HepG2 (cell line): Measurements from ENCODE around the gene ANAPC1. TPM values are rescaled to one million over a fixed set of nuclear protein-coding genes. Genes with fewer than 3 reads are reported as not detected.

ENCODE experiments used
- ATAC-seq: fragments of 200-7000 bp; cut with Tn5 transposase; 3 replicates; pipeline ENCODE4 v1.9.1; 2020; ENCODE audit warnings: mild to moderate bottlenecking, moderate library complexity
- BruUV-seq: library from RNA; stranded (reverse); fragments of 400-500 nt; replicated peaks from 2 replicates; lab custom pipeline; 2021; lab: Mats Ljungman, UMichigan
- CTCF ChIA-PET: fragments of 300-600 bp; formaldehyde crosslinking; extraction: SDS; loops from one replicate; lab custom pipeline; 2021; ENCODE audit warnings: low total read pairs, inconsistent platforms, low intra/inter-chr PET ratio; lab: Yijun Ruan, JAX
- POLR2A ChIA-PET: fragments of 350-600 bp; sonication (Branson Sonifier 250); formaldehyde crosslinking; loops from one replicate; lab custom pipeline; 2020; ENCODE audit warnings: antibody characterized with exemption, inconsistent platforms; lab: Yijun Ruan, JAX
- DNase-seq: peaks from one replicate; pipeline ENCODE4 v3.0.0-alpha.2; 2015; ENCODE audit warnings: low spot score
- FAIRE-seq: peaks from 3 replicates; lab custom pipeline; 2011; peaks lifted over from hg19 to GRCh38; lab: Jason Lieb, UNC
- H2AFZ ChIP-seq: one replicate; pipeline ENCODE4 v1.6.1; 2011; ENCODE audit warnings: low read length, inconsistent platforms
- H3K27ac ChIP-seq: fragments of 300-600 bp; 3 replicates; pipeline ENCODE4 v1.8.0; 2011; ENCODE audit warnings: mixed run types, mild to moderate bottlenecking, mixed read lengths, low read length, inconsistent platforms; ENCODE audit not compliant: insufficient read depth; ENCODE audit errors: extremely low read length
- H3K27me3 ChIP-seq, 2 experiments: fragments of 200-600 bp in 1 of 2; 2 replicates in 1 of 2; 3 replicates in 1 of 2; pipeline versions ENCODE4 v1.6.0 to v1.8.0; 2011; ENCODE audit warnings: low read length in 2 of 2, mild to moderate bottlenecking in 2 of 2, moderate library complexity in 2 of 2, inconsistent platforms in 1 of 2; ENCODE audit not compliant: insufficient read depth in 2 of 2, control insufficient read depth in 1 of 2
- H3K36me3 ChIP-seq, 2 experiments: fragments of 200-600 bp in 1 of 2; replicated peaks in 1 of 2; 2 replicates in 1 of 2; 3 replicates in 1 of 2; pipeline versions ENCODE4 v1.5.1 to v1.8.0; 2011; ENCODE audit warnings: low read length in 2 of 2, inconsistent platforms in 1 of 2; ENCODE audit not compliant: insufficient read depth in 2 of 2, control insufficient read depth in 1 of 2
- H3K4me1 ChIP-seq: 2 replicates; pipeline ENCODE4 v1.5.1; 2012; ENCODE audit warnings: low read length, inconsistent platforms; ENCODE audit not compliant: insufficient read depth
- H3K4me2 ChIP-seq: 2 replicates; pipeline ENCODE4 v1.6.0; 2011; ENCODE audit warnings: low read depth, low read length, inconsistent platforms
- H3K4me3 ChIP-seq, 3 experiments: fragments of 200-600 bp in 1 of 3; sonication (generic), shearing (Covaris generic) in 1 of 3; replicated peaks in 1 of 3; 2 replicates each; pipeline ENCODE4 v1.5.1; 2011 to 2016; ENCODE audit warnings: low read length in 3 of 3, inconsistent platforms in 2 of 3, low read depth in 2 of 3, mild to moderate bottlenecking in 2 of 3, control low read depth in 1 of 3, mixed read lengths in 1 of 3; ENCODE audit not compliant: insufficient read depth in 1 of 3
- H3K79me2 ChIP-seq: one replicate; pipeline ENCODE4 v1.6.1; 2011; ENCODE audit warnings: low read length, inconsistent platforms; ENCODE audit not compliant: insufficient read depth
- H3K9ac ChIP-seq: 2 replicates; pipeline ENCODE4 v1.6.0; 2011; ENCODE audit warnings: mild to moderate bottlenecking, low read depth, low read length, inconsistent platforms; ENCODE audit not compliant: insufficient read depth
- H3K9me3 ChIP-seq: 2 replicates; pipeline ENCODE4 v1.5.1; 2012; ENCODE audit warnings: mild to moderate bottlenecking, low read length
- H4K20me1 ChIP-seq: 2 replicates; pipeline ENCODE4 v1.6.0; 2011; ENCODE audit warnings: inconsistent platforms, mild to moderate bottlenecking, low read length, moderate library complexity; ENCODE audit not compliant: insufficient read depth
- EP300 ChIP-seq, 3 experiments: sonication (generic) in 1 of 3; formaldehyde crosslinking in 1 of 3; IDR thresholded peaks; 2 replicates each; pipeline versions ENCODE4 v1.5.1 to v1.6.1; 2011 to 2020; ENCODE audit warnings: low read depth in 2 of 3, low read length in 2 of 3, borderline replicate concordance in 1 of 3, improper control_type of control experiment in 1 of 3, mild to moderate bottlenecking in 1 of 3, missing genetic modification reagents in 1 of 3, moderate library complexity in 1 of 3
- FOXA3 ChIP-seq: IDR thresholded peaks from 2 replicates; pipeline ENCODE4 v1.6.1; 2016; ENCODE audit warnings: missing genetic modification reagents, missing compliant biosample characterization
- MLLT10 ChIP-seq: sonication (generic); formaldehyde crosslinking; IDR thresholded peaks from 2 replicates; pipeline ENCODE4 v1.4.0; 2020; ENCODE audit warnings: missing genetic modification reagents
- ZBTB37 ChIP-seq: sonication (generic); formaldehyde crosslinking; IDR thresholded peaks from 2 replicates; pipeline ENCODE4 v1.4.0; 2020; ENCODE audit warnings: mild to moderate bottlenecking, missing genetic modification reagents
- ZNF597 ChIP-seq: sonication (generic); formaldehyde crosslinking; IDR thresholded peaks from 2 replicates; pipeline ENCODE4 v1.5.0; 2020; ENCODE audit warnings: missing genetic modification reagents
- WGBS: methylation state at CpG from one replicate; pipeline ENCODE4 v1.1.6; 2017; ENCODE audit warnings: low lambda C conversion rate; 5-methylcytosine and 5-hydroxymethylcytosine counted together
- in situ Hi-C: cut with HindIII; loops from 2 replicates; pipeline ENCODE4 v1.10.0; 2017; ENCODE audit warnings: low pct_unique_long_range_greater_than_20kb; ENCODE audit not compliant: extremely low pct_ligation_motif_present
- intact Hi-C: fragments of 100-400 bp; cut with micrococcal nuclease; formaldehyde crosslinking; loops from one replicate; pipeline ENCODE4 v1.10.0; 2022; ENCODE audit not compliant: unreplicated experiment
- polyA plus RNA-seq, 8 experiments: library from polyadenylated mRNA; depleted of rRNA in 3 of 8; stranded (reverse) in 7 of 8; unstranded in 1 of 8; fragments of >200 nt; fragmentation: Illumina TruSeq in 4 of 8; extraction: Trizol in 4 of 8; gene quantifications; 2 replicates each; pipeline versions ENCODE4 v1.2.1 to v1.2.3, GENCODE V29; 2011 to 2016; ENCODE audit warnings: low read depth in 4 of 8, missing spikeins in 1 of 8, mixed read lengths in 1 of 8; ENCODE audit not compliant: insufficient read depth in 1 of 8
- total RNA-seq, 5 experiments: library from RNA; depleted of rRNA; stranded (reverse); fragments of >200 nt; fragmentation: Illumina TruSeq; extraction: Trizol; gene quantifications; 2 replicates each; pipeline ENCODE4 v1.2.3, GENCODE V29; 2016; ENCODE audit warnings: low read depth in 1 of 5
- TF ChIP-seq, protein P1 (sequence below): sonication (generic); formaldehyde crosslinking; IDR thresholded peaks from 2 replicates; pipeline ENCODE4 v1.4.0; 2020; ENCODE audit warnings: missing genetic modification reagents, mild to moderate bottlenecking, borderline replicate concordance
- TF ChIP-seq, protein P2 (sequence below): IDR thresholded peaks from 2 replicates; pipeline ENCODE4 v1.6.1; 2016; ENCODE audit warnings: mild to moderate bottlenecking, missing biosample characterization, missing genetic modification reagents
- TF ChIP-seq, protein P3 (sequence below): sonication (generic); formaldehyde crosslinking; IDR thresholded peaks from 2 replicates; pipeline ENCODE4 v1.4.0; 2020; ENCODE audit warnings: missing genetic modification reagents
- TF ChIP-seq, protein P4 (sequence below): sonication (generic); formaldehyde crosslinking; IDR thresholded peaks from 2 replicates; pipeline ENCODE4 v1.4.0; 2020; ENCODE audit warnings: low read depth, missing genetic modification reagents

ANAPC1 gene
- total and polyA plus RNA-seq, 2 of the 13 experiments (the other 11 are each of a cell fraction or from before 2014, with no cell fraction given), result 50.0 to 89.7 TPM

DNA sequence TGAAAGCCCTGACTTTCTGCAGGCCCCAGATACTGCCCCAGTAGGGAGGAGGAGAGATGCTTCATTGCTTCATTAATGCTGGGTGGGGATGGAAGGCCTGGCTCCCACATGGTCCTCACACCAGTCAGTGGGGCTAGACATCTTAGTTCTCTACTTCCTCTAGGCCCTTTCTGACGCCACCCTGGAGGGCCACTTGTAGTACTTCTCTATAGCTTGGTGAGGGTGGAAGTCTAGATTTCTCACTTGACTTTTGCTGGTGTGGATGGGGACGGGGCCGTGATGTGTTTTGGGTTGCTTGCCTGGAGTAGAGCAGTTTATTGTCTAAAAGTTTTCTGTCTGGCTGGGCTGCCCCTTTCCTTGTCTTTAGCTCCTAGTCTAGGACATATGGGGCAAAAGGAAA is 33.1 kb upstream of the ANAPC1 start (continued):
- TF ChIP-seq, protein P1, sequence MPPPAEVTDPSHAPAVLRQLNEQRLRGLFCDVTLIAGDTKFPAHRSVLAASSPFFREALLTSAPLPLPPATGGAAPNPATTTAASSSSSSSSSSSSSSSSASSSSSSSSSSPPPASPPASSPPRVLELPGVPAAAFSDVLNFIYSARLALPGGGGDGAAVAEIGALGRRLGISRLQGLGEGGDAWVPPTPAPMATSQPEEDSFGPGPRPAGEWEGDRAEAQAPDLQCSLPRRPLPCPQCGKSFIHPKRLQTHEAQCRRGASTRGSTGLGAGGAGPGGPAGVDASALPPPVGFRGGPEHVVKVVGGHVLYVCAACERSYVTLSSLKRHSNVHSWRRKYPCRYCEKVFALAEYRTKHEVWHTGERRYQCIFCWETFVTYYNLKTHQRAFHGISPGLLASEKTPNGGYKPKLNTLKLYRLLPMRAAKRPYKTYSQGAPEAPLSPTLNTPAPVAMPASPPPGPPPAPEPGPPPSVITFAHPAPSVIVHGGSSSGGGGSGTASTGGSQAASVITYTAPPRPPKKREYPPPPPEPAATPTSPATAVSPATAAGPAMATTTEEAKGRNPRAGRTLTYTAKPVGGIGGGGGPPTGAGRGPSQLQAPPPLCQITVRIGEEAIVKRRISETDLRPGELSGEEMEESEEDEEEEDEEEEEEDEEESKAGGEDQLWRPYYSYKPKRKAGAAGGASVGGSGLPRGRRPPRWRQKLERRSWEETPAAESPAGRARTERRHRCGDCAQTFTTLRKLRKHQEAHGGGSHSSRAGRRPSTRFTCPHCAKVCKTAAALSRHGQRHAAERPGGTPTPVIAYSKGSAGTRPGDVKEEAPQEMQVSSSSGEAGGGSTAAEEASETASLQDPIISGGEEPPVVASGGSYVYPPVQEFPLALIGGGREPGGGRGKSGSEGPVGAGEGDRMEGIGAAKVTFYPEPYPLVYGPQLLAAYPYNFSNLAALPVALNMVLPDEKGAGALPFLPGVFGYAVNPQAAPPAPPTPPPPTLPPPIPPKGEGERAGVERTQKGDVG (CRISPR knock-in tag), result no peak
- TF ChIP-seq, protein P2, sequence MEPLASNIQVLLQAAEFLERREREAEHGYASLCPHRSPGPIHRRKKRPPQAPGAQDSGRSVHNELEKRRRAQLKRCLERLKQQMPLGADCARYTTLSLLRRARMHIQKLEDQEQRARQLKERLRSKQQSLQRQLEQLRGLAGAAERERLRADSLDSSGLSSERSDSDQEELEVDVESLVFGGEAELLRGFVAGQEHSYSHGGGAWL (CRISPR knock-in tag), result no peak
- TF ChIP-seq, protein P3, sequence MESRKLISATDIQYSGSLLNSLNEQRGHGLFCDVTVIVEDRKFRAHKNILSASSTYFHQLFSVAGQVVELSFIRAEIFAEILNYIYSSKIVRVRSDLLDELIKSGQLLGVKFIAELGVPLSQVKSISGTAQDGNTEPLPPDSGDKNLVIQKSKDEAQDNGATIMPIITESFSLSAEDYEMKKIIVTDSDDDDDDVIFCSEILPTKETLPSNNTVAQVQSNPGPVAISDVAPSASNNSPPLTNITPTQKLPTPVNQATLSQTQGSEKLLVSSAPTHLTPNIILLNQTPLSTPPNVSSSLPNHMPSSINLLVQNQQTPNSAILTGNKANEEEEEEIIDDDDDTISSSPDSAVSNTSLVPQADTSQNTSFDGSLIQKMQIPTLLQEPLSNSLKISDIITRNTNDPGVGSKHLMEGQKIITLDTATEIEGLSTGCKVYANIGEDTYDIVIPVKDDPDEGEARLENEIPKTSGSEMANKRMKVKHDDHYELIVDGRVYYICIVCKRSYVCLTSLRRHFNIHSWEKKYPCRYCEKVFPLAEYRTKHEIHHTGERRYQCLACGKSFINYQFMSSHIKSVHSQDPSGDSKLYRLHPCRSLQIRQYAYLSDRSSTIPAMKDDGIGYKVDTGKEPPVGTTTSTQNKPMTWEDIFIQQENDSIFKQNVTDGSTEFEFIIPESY (CRISPR knock-in tag), result no peak
- no peak for TF ChIP-seq FOXA3

- H3K4me2 ChIP-seq, result no peak overlapping the region
- no peak overlapping the region for H3K4me3 ChIP-seq
- peaks cover 5 to 19% of the 10 kb centered on the region in 2 experiments; a peak in 4 of 5 replicates for H3K36me3 ChIP-seq
- no peaks in the 10 kb centered on the region for H3K27me3 ChIP-seq
- BruUV-seq, result no TSS peak
- in situ Hi-C loops (no loop called here), intact Hi-C loops (no loop called here)
- ATAC-seq, result peak; percentile 39
- no peaks in the 10 kb centered on the region for H3K9me3 ChIP-seq
- DNase-seq, result no peak
- H3K27ac ChIP-seq, result peak overlapping the region; percentile 15
- FAIRE-seq, result no peak
- H3K9ac ChIP-seq, result no peak overlapping the region; the same call in 1 of the 2 replicates
- ChIA-PET CTCF (no interaction called here), POLR2A (no interaction called here)
- 66% methylated on average over 2 of the region's 2 CpGs for WGBS
- H3K4me1 ChIP-seq, result peaks cover 55% of the 10 kb centered on the region
- H4K20me1 ChIP-seq, result no peaks in the 10 kb centered on the region
- peaks cover 81% of the 10 kb centered on the region for H3K79me2 ChIP-seq
- H2AFZ ChIP-seq, result no peak overlapping the region
- TF ChIP-seq EP300 (IDR thresholded peaks at IDR 0.05; ENCODE audit: low read depth in 2 of 2, low read length in 2 of 2) (0 out of 4 replicates have a peak, but pooled peaks of 1 of the 2 experiments have one; percentile 4), EP300 (CRISPR knock-in tag; IDR thresholded peaks at IDR 0.05; ENCODE audit: borderline replicate concordance) (no peak), ZNF597 (CRISPR knock-in tag) (no peak), MLLT10 (CRISPR knock-in tag) (no peak), ZBTB37 (CRISPR knock-in tag) (no peak)
- TF ChIP-seq, protein P4, sequence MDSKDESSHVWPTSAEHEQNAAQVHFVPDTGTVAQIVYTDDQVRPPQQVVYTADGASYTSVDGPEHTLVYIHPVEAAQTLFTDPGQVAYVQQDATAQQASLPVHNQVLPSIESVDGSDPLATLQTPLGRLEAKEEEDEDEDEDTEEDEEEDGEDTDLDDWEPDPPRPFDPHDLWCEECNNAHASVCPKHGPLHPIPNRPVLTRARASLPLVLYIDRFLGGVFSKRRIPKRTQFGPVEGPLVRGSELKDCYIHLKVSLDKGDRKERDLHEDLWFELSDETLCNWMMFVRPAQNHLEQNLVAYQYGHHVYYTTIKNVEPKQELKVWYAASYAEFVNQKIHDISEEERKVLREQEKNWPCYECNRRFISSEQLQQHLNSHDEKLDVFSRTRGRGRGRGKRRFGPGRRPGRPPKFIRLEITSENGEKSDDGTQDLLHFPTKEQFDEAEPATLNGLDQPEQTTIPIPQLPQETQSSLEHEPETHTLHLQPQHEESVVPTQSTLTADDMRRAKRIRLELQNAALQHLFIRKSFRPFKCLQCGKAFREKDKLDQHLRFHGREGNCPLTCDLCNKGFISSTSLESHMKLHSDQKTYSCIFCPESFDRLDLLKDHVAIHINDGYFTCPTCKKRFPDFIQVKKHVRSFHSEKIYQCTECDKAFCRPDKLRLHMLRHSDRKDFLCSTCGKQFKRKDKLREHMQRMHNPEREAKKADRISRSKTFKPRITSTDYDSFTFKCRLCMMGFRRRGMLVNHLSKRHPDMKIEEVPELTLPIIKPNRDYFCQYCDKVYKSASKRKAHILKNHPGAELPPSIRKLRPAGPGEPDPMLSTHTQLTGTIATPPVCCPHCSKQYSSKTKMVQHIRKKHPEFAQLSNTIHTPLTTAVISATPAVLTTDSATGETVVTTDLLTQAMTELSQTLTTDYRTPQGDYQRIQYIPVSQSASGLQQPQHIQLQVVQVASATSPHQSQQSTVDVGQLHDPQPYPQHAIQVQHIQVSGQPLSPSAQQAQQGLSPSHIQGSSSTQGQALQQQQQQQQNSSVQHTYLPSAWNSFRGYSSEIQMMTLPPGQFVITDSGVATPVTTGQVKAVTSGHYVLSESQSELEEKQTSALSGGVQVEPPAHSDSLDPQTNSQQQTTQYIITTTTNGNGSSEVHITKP, result no peak
Observed at GRCh38 chr2:111912547-111912946, 28.6 kb upstream of the ANAPC1 start.
